NB4 (cell line): ENCODE measurements around the gene TBX6.

Source experiments
- CTCF ChIP-seq: IDR thresholded peaks from one replicate; pipeline ENCODE4 v1.5.1; 2012; ENCODE audit warnings: low read depth, low read length
- MAX ChIP-seq: IDR thresholded peaks from 2 replicates; pipeline ENCODE4 v1.6.1; 2011; ENCODE audit warnings: low read depth, low read length

GRCh38 chr16:30116291-30117207 lies 24.8 kb upstream of the TBX6 start:
- TF ChIP-seq CTCF (no peak), MAX (no peak)
